Erythroblast (primary cell): Measurements from ENCODE around the gene SOX14.

ENCODE experiments used
- DNase-seq, 2 experiments: peaks; one replicate each; lab custom pipeline; 2025; lab: John Stamatoyannopoulos, UW
- GATA1 ChIP-seq: IDR thresholded peaks from 2 replicates; pipeline ENCODE4 v1.6.1; 2011; ENCODE audit warnings: low read depth, mild to moderate bottlenecking, control low read depth, low read length, moderate library complexity
- POLR2A ChIP-seq: IDR thresholded peaks from 2 replicates; pipeline ENCODE4 v1.6.1; 2011; ENCODE audit warnings: mild to moderate bottlenecking, low read length

The SOX14 gene

GRCh38 chr3:137764563-137765309, 621 bp downstream of the SOX14 start:
- no peak for DNase-seq
- no peak for TF ChIP-seq GATA1
- no peak for TF ChIP-seq POLR2A

- DNase-seq, result no peak
- TF ChIP-seq GATA1, result no peak
- TF ChIP-seq POLR2A, result no peak
These were observed 1.4 kb downstream of the SOX14 start for GRCh38 chr3:137765310-137766033.

GRCh38 chr3:137766041-137766875, 2.1 kb downstream of the SOX14 start:
- DNase-seq, result no peak
- TF ChIP-seq GATA1, result no peak
- no peak for TF ChIP-seq POLR2A

- DNase-seq, result no peak
- TF ChIP-seq GATA1, result no peak
- TF ChIP-seq POLR2A, result no peak
These were observed 2.9 kb downstream of the SOX14 start for GRCh38 chr3:137766876-137767537.

GRCh38 chr3:137767538-137768360, 3.6 kb downstream of the SOX14 start:
- DNase-seq, result no peak
- TF ChIP-seq GATA1 (no peak), POLR2A (no peak)

- no peak for TF ChIP-seq POLR2A
- TF ChIP-seq GATA1, result no peak
- no peak for DNase-seq
These were observed 4.5 kb downstream of the SOX14 start for GRCh38 chr3:137768361-137769321.

GRCh38 chr3:137769322-137770065, 5.4 kb downstream of the SOX14 start:
- no peak for DNase-seq
- TF ChIP-seq GATA1 (no peak), POLR2A (no peak)

GRCh38 chr3:137770066-137770834, 6.1 kb downstream of the SOX14 start:
- TF ChIP-seq POLR2A, result no peak
- no peak for DNase-seq

GRCh38 chr3:137770835-137771399, 6.8 kb downstream of the SOX14 start:
- no peak for DNase-seq
- TF ChIP-seq GATA1 (no peak), POLR2A (no peak)

GRCh38 chr3:137771401-137772213, 7.5 kb downstream of the SOX14 start:
- no peak for DNase-seq
- TF ChIP-seq GATA1 (no peak), POLR2A (no peak)
